IMR-90 (cell line): ENCODE results near the gene RPS6KA2. TPM values are rescaled to one million over a fixed set of nuclear protein-coding genes. Genes with fewer than 3 reads are reported as not detected.

Experiments
- ATAC-seq: fragments of 200-7000 bp; cut with Tn5 transposase; 2 replicates; pipeline ENCODE4 v1.9.1; 2020; ENCODE audit warnings: low read depth, mild to moderate bottlenecking, moderate library complexity
- BruUV-seq: library from RNA; stranded (reverse); fragments of 400-500 nt; replicated peaks from 2 replicates; lab custom pipeline; 2021; lab: Mats Ljungman, UMichigan
- CTCF ChIA-PET: fragments of 300-600 bp; formaldehyde crosslinking; extraction: SDS; loops from one replicate; lab custom pipeline; 2021; ENCODE audit warnings: antibody characterized with exemption; lab: Yijun Ruan, JAX
- POLR2A ChIA-PET: fragments of 300-600 bp; sonication (Branson Sonifier 250); formaldehyde crosslinking; loops from one replicate; lab custom pipeline; 2022; ENCODE audit warnings: antibody characterized with exemption; ENCODE audit not compliant: unreplicated experiment; lab: Charles Lee
- DNase-seq: peaks from one replicate; pipeline ENCODE4 v3.0.0; 2013
- H2AFZ ChIP-seq: replicated peaks from 2 replicates; pipeline ENCODE3; 2013; ENCODE audit warnings: low read length, mild to moderate bottlenecking; ENCODE audit not compliant: poor library complexity
- H2AK5ac ChIP-seq: 2 replicates; pipeline ENCODE4 v1.6.1; 2013; ENCODE audit warnings: low read depth, low read length, inconsistent platforms
- H2AK9ac ChIP-seq: replicated peaks from 2 replicates; pipeline ENCODE3; 2013; ENCODE audit warnings: mild to moderate bottlenecking, low read depth, low read length, moderate library complexity; ENCODE audit not compliant: poor library complexity
- H2BK120ac ChIP-seq: 2 replicates; pipeline ENCODE4 v1.6.1; 2013; ENCODE audit warnings: low read depth, low read length, inconsistent platforms
- H2BK15ac ChIP-seq: 3 replicates; pipeline ENCODE4 v1.6.1; 2013; ENCODE audit warnings: low read depth, low read length, inconsistent platforms
- H2BK20ac ChIP-seq: 2 replicates; pipeline ENCODE4 v1.6.1; 2013; ENCODE audit warnings: low read depth, mild to moderate bottlenecking, inconsistent platforms, low read length, moderate library complexity
- H2BK5ac ChIP-seq: 2 replicates; pipeline ENCODE4 v1.6.1; 2013; ENCODE audit warnings: mild to moderate bottlenecking, low read depth, low read length, inconsistent platforms; ENCODE audit not compliant: poor library complexity, severe bottlenecking
- H3K14ac ChIP-seq: replicated peaks from 2 replicates; pipeline ENCODE4 v1.6.1; 2013; ENCODE audit warnings: low read depth, low read length, inconsistent platforms
- H3K18ac ChIP-seq: 2 replicates; pipeline ENCODE4 v1.6.1; 2013; ENCODE audit warnings: low read depth, low read length, control low read depth
- H3K23ac ChIP-seq: 2 replicates; pipeline ENCODE4 v1.6.1; 2013; ENCODE audit warnings: low read depth, low read length, inconsistent platforms
- H3K27ac ChIP-seq: 2 replicates; pipeline ENCODE4 v1.5.1; 2013; ENCODE audit warnings: mild to moderate bottlenecking, control low read depth, low read length; ENCODE audit not compliant: insufficient read depth
- H3K27me3 ChIP-seq: 2 replicates; pipeline ENCODE4 v1.6.1; 2013; ENCODE audit warnings: low read length; ENCODE audit not compliant: control insufficient read depth, insufficient read depth
- H3K36me3 ChIP-seq: 2 replicates; pipeline ENCODE4 v1.6.1; 2013; ENCODE audit warnings: low read length, mixed read lengths; ENCODE audit not compliant: control insufficient read depth, insufficient read depth
- H3K4ac ChIP-seq: 2 replicates; pipeline ENCODE4 v1.6.1; 2013; ENCODE audit warnings: low read depth, low read length, inconsistent platforms
- H3K4me1 ChIP-seq: 2 replicates; pipeline ENCODE4 v1.6.1; 2013; ENCODE audit warnings: low read length, mixed read lengths; ENCODE audit not compliant: control insufficient read depth, insufficient read depth
- H3K4me2 ChIP-seq: 2 replicates; pipeline ENCODE4 v1.6.1; 2013; ENCODE audit warnings: low read depth, mild to moderate bottlenecking, control low read depth, low read length, moderate library complexity
- H3K4me3 ChIP-seq: 2 replicates; pipeline ENCODE4 v1.5.1; 2013; ENCODE audit warnings: low read depth, mild to moderate bottlenecking, control low read depth, low read length, moderate library complexity; ENCODE audit not compliant: insufficient read depth
- H3K56ac ChIP-seq: 2 replicates; pipeline ENCODE4 v1.6.1; 2013; ENCODE audit warnings: low read length, inconsistent platforms; ENCODE audit not compliant: insufficient read depth; ENCODE audit errors: extremely low read depth
- H3K79me1 ChIP-seq, 2 experiments: 2 replicates each; pipeline ENCODE4 v1.6.1; 2013; ENCODE audit warnings: low read length in 2 of 2, inconsistent platforms in 1 of 2, low read depth in 1 of 2
- H3K9ac ChIP-seq: 2 replicates; pipeline ENCODE4 v1.6.1; 2013; ENCODE audit warnings: low read depth, low read length, control low read depth
- H3K9me1 ChIP-seq: 2 replicates; pipeline ENCODE4 v1.6.1; 2013; ENCODE audit warnings: low read length, inconsistent platforms; ENCODE audit not compliant: insufficient read depth
- H3K9me3 ChIP-seq: 2 replicates; pipeline ENCODE4 v1.6.1; 2013; ENCODE audit warnings: low read length; ENCODE audit not compliant: control insufficient read depth, insufficient read depth
- H4K20me1 ChIP-seq: 2 replicates; pipeline ENCODE4 v1.6.1; 2013; ENCODE audit warnings: low read length, inconsistent platforms; ENCODE audit not compliant: insufficient read depth
- H4K5ac ChIP-seq: 2 replicates; pipeline ENCODE4 v1.6.1; 2013; ENCODE audit warnings: mild to moderate bottlenecking, low read depth, low read length, control low read depth
- H4K8ac ChIP-seq, 2 experiments: 2 replicates each; pipeline ENCODE4 v1.6.1; 2013; ENCODE audit warnings: low read depth in 2 of 2, low read length in 2 of 2, control low read depth in 1 of 2, inconsistent platforms in 1 of 2
- H4K91ac ChIP-seq: 2 replicates; pipeline ENCODE4 v1.6.1; 2013; ENCODE audit warnings: low read depth, low read length, inconsistent platforms; ENCODE audit not compliant: insufficient read depth
- CEBPB ChIP-seq: IDR thresholded peaks from 2 replicates; pipeline ENCODE4 v1.6.1; 2012; ENCODE audit warnings: low read depth, low read length, improper control_type of control experiment
- MAFK ChIP-seq: IDR thresholded peaks from 2 replicates; pipeline ENCODE4 v1.6.1; 2012; ENCODE audit warnings: low read depth, low read length, improper control_type of control experiment
- MXI1 ChIP-seq: IDR thresholded peaks from 2 replicates; pipeline ENCODE4 v1.6.1; 2012; ENCODE audit warnings: low read depth, mild to moderate bottlenecking, low read length, moderate library complexity, borderline replicate concordance
- RCOR1 ChIP-seq: IDR thresholded peaks from 2 replicates; pipeline ENCODE4 v1.6.1; 2012; ENCODE audit warnings: mild to moderate bottlenecking, low read length, improper control_type of control experiment; ENCODE audit not compliant: insufficient replicate concordance
- RFX5 ChIP-seq: IDR thresholded peaks from 2 replicates; pipeline ENCODE4 v1.8.0; 2012; ENCODE audit warnings: low read depth, mild to moderate bottlenecking, low read length, moderate library complexity
- WGBS, 2 experiments: methylation state at CpG; one replicate each; pipeline versions ENCODE4 v1.1.5 to v1.1.7; 2013; ENCODE audit warnings: missing lambda C conversion rate in 2 of 2; ENCODE audit not compliant: insufficient read length in 1 of 2; ENCODE audit errors: extremely low coverage in 2 of 2; 5-methylcytosine and 5-hydroxymethylcytosine counted together
- dilution Hi-C: fragments of 300-500 bp; cut with HindIII; formaldehyde crosslinking; loops from one replicate; pipeline ENCODE4 v1.14.3; 2018; ENCODE audit warnings: low sequenced_read_pairs; ENCODE audit not compliant: unreplicated experiment
- in situ Hi-C: fragments of 300-500 bp; cut with MboI; formaldehyde crosslinking; loops from 3 replicates; pipeline ENCODE4 v1.14.3; 2019; ENCODE audit warnings: low sequenced_read_pairs, inconsistent platforms, mixed read lengths
- intact Hi-C: fragments of 100-400 bp; cut with micrococcal nuclease; formaldehyde crosslinking; loops from 2 replicates; pipeline ENCODE4 v1.10.0; 2022
- polyA plus RNA-seq, 3 experiments: library from polyadenylated mRNA; depleted of rRNA; stranded (reverse); fragments of >200 nt; gene quantifications; 2 replicates each; pipeline ENCODE4 v1.2.3, GENCODE V29; 2012; ENCODE audit warnings: low replicate concordance in 1 of 3
- total RNA-seq: library from RNA; depleted of rRNA; stranded (reverse); fragments of >200 nt; gene quantifications from 2 replicates; pipeline ENCODE4 v1.2.3, GENCODE V29; 2012

Gene RPS6KA2
- total and polyA plus RNA-seq, 2 of the 4 experiments (the other 2 are of a cell fraction), result 26.9 to 31.3 TPM

- Histone ChIP-seq H3K23ac (no peak overlapping the region), H2BK20ac (no peak overlapping the region), H4K5ac (no peak overlapping the region), H3K36me3 (peaks cover 46% of the 10 kb centered on the region), H4K20me1 (no peaks in the 10 kb centered on the region), H3K9me3 (no peaks in the 10 kb centered on the region), H3K4ac (no peak overlapping the region), H2AFZ (no peak overlapping the region), H2BK15ac (no peak overlapping the region), H3K79me1 (no peaks in the 10 kb centered on the region), H3K4me1 (no peaks in the 10 kb centered on the region), H4K91ac (no peak overlapping the region), H3K9me1 (no peaks in the 10 kb centered on the region), H3K4me3 (no peak overlapping the region), H3K56ac (no peak overlapping the region), H3K18ac (no peak overlapping the region), H3K14ac (no peak overlapping the region), H2AK9ac (no peak overlapping the region), H2AK5ac (no peak overlapping the region), H3K27ac (no peak overlapping the region), H3K4me2 (no peak overlapping the region), H4K8ac (no peak overlapping the region), H3K9ac (no peak overlapping the region), H2BK120ac (no peak overlapping the region), H3K27me3 (no peaks in the 10 kb centered on the region), H2BK5ac (no peak overlapping the region)
- POLR2A ChIA-PET, result no interaction called here
- no peak for DNase-seq
- no peak for ATAC-seq
- intact Hi-C loops (loop anchor here (10.0 kb wide), 1 partner anchor 536 kb away; the partner anchor contains the start of gene CEP43), in situ Hi-C loops (no loop called here), dilution Hi-C loops (no loop called here)
- CTCF ChIA-PET, result no interaction called here
- BruUV-seq, result no TSS peak
- TF ChIP-seq RFX5 (no peak), CEBPB (no peak), RCOR1 (no peak), MXI1 (no peak), MAFK (no peak)
- 100% methylated on average over 3 of the region's 8 CpGs; no CpG with 5 or more reads in 1 of the 2 experiments for WGBS, 2 experiments
Observed at GRCh38 chr6:166459272-166459671, 167.8 kb downstream of the RPS6KA2 start.
